H1 (cell line): ENCODE measurements around the gene SH3RF3. TPM values are rescaled to one million over a fixed set of nuclear protein-coding genes. Genes with fewer than 3 reads are reported as not detected.

Source experiments
- CTCF ChIA-PET: fragments of 300-600 bp; sonication (Branson Sonifier 250); formaldehyde crosslinking; loops from one replicate; lab custom pipeline; 2021; ENCODE audit not compliant: partially characterized antibody; lab: Charles Lee
- POLR2A ChIA-PET: fragments of 300-600 bp; sonication (Branson Sonifier 250); formaldehyde crosslinking; loops from one replicate; lab custom pipeline; 2021; ENCODE audit warnings: inconsistent platforms; ENCODE audit not compliant: partially characterized antibody; lab: Charles Lee
- DNase-seq, 2 experiments: peaks; one replicate each; pipeline versions ENCODE4 v3.0.0 to v3.0.0-alpha.2; 2010 to 2022; ENCODE audit warnings: low spot score in 2 of 2, low read depth in 1 of 2, mixed read lengths in 1 of 2
- FAIRE-seq: peaks from 2 replicates; lab custom pipeline; 2011; peaks lifted over from hg19 to GRCh38; lab: Jason Lieb, UNC
- H2AFZ ChIP-seq: 2 replicates; pipeline ENCODE4 v1.8.1; 2012; ENCODE audit warnings: low read length, inconsistent platforms
- H2AK5ac ChIP-seq: 2 replicates; pipeline ENCODE4 v1.6.1; 2013; ENCODE audit warnings: low read depth, low read length
- H2BK120ac ChIP-seq: replicated peaks from 2 replicates; pipeline ENCODE3; 2013; ENCODE audit warnings: low read depth, low read length, inconsistent platforms
- H2BK12ac ChIP-seq: 2 replicates; pipeline ENCODE4 v1.6.1; 2013; ENCODE audit warnings: low read depth, low read length
- H2BK15ac ChIP-seq: 2 replicates; pipeline ENCODE4 v1.6.1; 2013; ENCODE audit warnings: low read length
- H2BK20ac ChIP-seq: 2 replicates; pipeline ENCODE4 v1.6.1; 2013; ENCODE audit warnings: low read length
- H2BK5ac ChIP-seq: 2 replicates; pipeline ENCODE4 v1.6.1; 2013; ENCODE audit warnings: low read depth, low read length
- H3K14ac ChIP-seq: 2 replicates; pipeline ENCODE4 v1.6.1; 2013; ENCODE audit warnings: inconsistent platforms; ENCODE audit not compliant: insufficient read length
- H3K18ac ChIP-seq: 2 replicates; pipeline ENCODE4 v1.6.1; 2013; ENCODE audit warnings: low read length; ENCODE audit errors: extremely low read depth
- H3K23ac ChIP-seq: 2 replicates; pipeline ENCODE4 v1.6.1; 2013; ENCODE audit warnings: inconsistent platforms; ENCODE audit not compliant: insufficient read length
- H3K23me2 ChIP-seq: 2 replicates; pipeline ENCODE4 v1.6.1; 2013; ENCODE audit warnings: low read depth, low read length
- H3K27ac ChIP-seq: 2 replicates; pipeline ENCODE4 v1.6.1; 2011; ENCODE audit warnings: low read depth, low read length, inconsistent platforms
- H3K27me3 ChIP-seq, 4 experiments: replicated peaks in 1 of 4; 1 replicate in 1 of 4; 2 replicates in 3 of 4; pipeline versions ENCODE4 v1.6.1 to v1.8.1; 2011 to 2013; ENCODE audit warnings: low read length in 3 of 4, mild to moderate bottlenecking in 3 of 4, inconsistent platforms in 2 of 4, mixed read lengths in 2 of 4, moderate library complexity in 1 of 4; ENCODE audit not compliant: control insufficient read depth in 3 of 4, insufficient read depth in 3 of 4; ENCODE audit errors: extremely low read depth in 1 of 4
- H3K36me3 ChIP-seq, 4 experiments: 2 replicates each; pipeline versions ENCODE4 v1.6.1 to v1.8.1; 2011 to 2013; ENCODE audit warnings: mild to moderate bottlenecking in 4 of 4, low read length in 3 of 4, moderate library complexity in 2 of 4, control low read depth in 1 of 4, inconsistent platforms in 1 of 4; ENCODE audit not compliant: insufficient read depth in 4 of 4, control insufficient read depth in 2 of 4
- H3K4ac ChIP-seq: replicated peaks from 2 replicates; pipeline ENCODE3; 2013; ENCODE audit warnings: low read length, low read depth, mixed read lengths, inconsistent platforms; ENCODE audit not compliant: insufficient read length
- H3K4me1 ChIP-seq, 4 experiments: replicated peaks in 1 of 4; 1 replicate in 1 of 4; 2 replicates in 3 of 4; pipeline versions ENCODE4 v1.6.1 to v1.8.1; 2011 to 2013; ENCODE audit warnings: low read length in 3 of 4, inconsistent platforms in 2 of 4, mixed read lengths in 1 of 4; ENCODE audit not compliant: insufficient read depth in 4 of 4, control insufficient read depth in 3 of 4
- H3K4me2 ChIP-seq, 2 experiments: 2 replicates each; pipeline versions ENCODE4 v1.6.1 to v1.8.1; 2011 to 2013; ENCODE audit warnings: low read depth in 2 of 2, low read length in 2 of 2, control low read depth in 1 of 2, inconsistent platforms in 1 of 2, mild to moderate bottlenecking in 1 of 2; ENCODE audit not compliant: insufficient read depth in 1 of 2
- H3K4me3 ChIP-seq, 4 experiments: fragments of 200-600, 300-600 bp in 1 of 4; sonication (generic), shearing (Covaris generic), sonication (Bioruptor Twin) in 1 of 4; 2 replicates each; pipeline versions ENCODE4 v1.5.1 to v1.8.1; 2011 to 2016; ENCODE audit warnings: low read length in 4 of 4, low read depth in 3 of 4, control low read depth in 2 of 4, inconsistent platforms in 2 of 4, mild to moderate bottlenecking in 2 of 4, mixed read lengths in 1 of 4, moderate library complexity in 1 of 4; ENCODE audit not compliant: insufficient read depth in 2 of 4; ENCODE audit errors: extremely low read depth in 1 of 4
- H3K56ac ChIP-seq: replicated peaks from 2 replicates; pipeline ENCODE3; 2013; ENCODE audit warnings: low read depth, mild to moderate bottlenecking, mixed read lengths, low read length, inconsistent platforms; ENCODE audit not compliant: insufficient read length
- H3K79me1 ChIP-seq: 2 replicates; pipeline ENCODE4 v1.6.1; 2013; ENCODE audit warnings: low read depth, low read length, control low read depth
- H3K79me2 ChIP-seq, 2 experiments: 2 replicates each; pipeline versions ENCODE4 v1.6.1 to v1.8.1; 2012 to 2013; ENCODE audit warnings: low read length in 2 of 2, mild to moderate bottlenecking in 2 of 2, inconsistent platforms in 1 of 2; ENCODE audit not compliant: insufficient read depth in 2 of 2, control insufficient read depth in 1 of 2
- H3K9ac ChIP-seq, 4 experiments: replicated peaks in 1 of 4; 1 replicate in 1 of 4; 2 replicates in 3 of 4; pipeline versions ENCODE4 v1.6.1 to v1.8.1; 2011 to 2013; ENCODE audit warnings: low read depth in 3 of 4, low read length in 3 of 4, control low read depth in 2 of 4, mild to moderate bottlenecking in 2 of 4, moderate library complexity in 2 of 4, inconsistent platforms in 1 of 4; ENCODE audit errors: extremely low read depth in 1 of 4
- H3K9me3 ChIP-seq, 2 experiments: 2 replicates each; pipeline versions ENCODE4 v1.6.1 to v1.8.1; 2012 to 2013; ENCODE audit warnings: mild to moderate bottlenecking in 2 of 2, moderate library complexity in 2 of 2, control low read depth in 1 of 2, inconsistent platforms in 1 of 2, low read depth in 1 of 2, low read length in 1 of 2, mixed read lengths in 1 of 2; ENCODE audit not compliant: insufficient read depth in 2 of 2
- H4K20me1 ChIP-seq, 2 experiments: replicated peaks in 1 of 2; 2 replicates each; pipeline versions ENCODE3 to v1.8.1; 2011 to 2013; ENCODE audit warnings: inconsistent platforms in 2 of 2, low read length in 2 of 2, mild to moderate bottlenecking in 1 of 2; ENCODE audit not compliant: insufficient read depth in 2 of 2, control insufficient read depth in 1 of 2
- H4K5ac ChIP-seq: 2 replicates; pipeline ENCODE4 v1.6.1; 2013; ENCODE audit warnings: low read length, low read depth, mixed read lengths, inconsistent platforms; ENCODE audit not compliant: insufficient read length
- H4K8ac ChIP-seq: 2 replicates; pipeline ENCODE4 v1.8.0; 2013; ENCODE audit warnings: mild to moderate bottlenecking, moderate library complexity, low read length, inconsistent platforms; ENCODE audit not compliant: insufficient read depth; ENCODE audit errors: extremely low read depth
- H4K91ac ChIP-seq: replicated peaks from 2 replicates; pipeline ENCODE3; 2013; ENCODE audit warnings: low read length, mixed read lengths, inconsistent platforms; ENCODE audit not compliant: insufficient read length
- TCF12 ChIP-seq: IDR thresholded peaks from 2 replicates; pipeline ENCODE4 v1.6.1; 2011; ENCODE audit warnings: low read depth, mild to moderate bottlenecking, low read length
- TEAD4 ChIP-seq: IDR thresholded peaks from 2 replicates; pipeline ENCODE4 v1.6.1; 2012; ENCODE audit warnings: low read depth, low read length, inconsistent platforms, mixed read lengths
- WGBS, 2 experiments: shearing (Covaris generic) in 1 of 2; methylation state at CpG; one replicate each; pipeline versions ENCODE4 v1.1.6 to v1.1.7; 2013 to 2015; ENCODE audit warnings: low lambda C conversion rate in 2 of 2, mixed read lengths in 2 of 2, inconsistent platforms in 1 of 2, low coverage in 1 of 2, missing lambda C conversion rate in 1 of 2; ENCODE audit not compliant: insufficient replicate concordance in 2 of 2, insufficient coverage in 1 of 2, insufficient read length in 1 of 2; ENCODE audit errors: extremely low coverage in 1 of 2, missing lambda C conversion rate in 1 of 2; 5-methylcytosine and 5-hydroxymethylcytosine counted together
- polyA plus RNA-seq, 7 experiments: library from polyadenylated mRNA; depleted of rRNA in 3 of 7; stranded (reverse) in 5 of 7; unstranded in 2 of 7; fragments of >200 nt in 5 of 7; fragments of 200-250 nt in 2 of 7; gene quantifications; 1 replicate in 5 of 7; 2 replicates in 1 of 7; 4 replicates in 1 of 7; pipeline versions ENCODE4 v1.2.1 to v1.2.3, GENCODE V29; 2011 to 2013; ENCODE audit warnings: missing spikeins in 2 of 7, mixed read lengths in 2 of 7
- total RNA-seq: library from RNA; stranded (reverse); fragmentation: NEBNext Ultra II Directional; extraction: Animal tissue kit (Norgen Biotek cat#: 25700); gene quantifications from 2 replicates; pipeline ENCODE4 v1.2.1, GENCODE V29; 2021

The SH3RF3 gene
- total and polyA plus RNA-seq, 2 of the 8 experiments (the other 6 are each of a cell fraction or from before 2014, with no cell fraction given) = 0.11 to 0.65 TPM

DNA sequence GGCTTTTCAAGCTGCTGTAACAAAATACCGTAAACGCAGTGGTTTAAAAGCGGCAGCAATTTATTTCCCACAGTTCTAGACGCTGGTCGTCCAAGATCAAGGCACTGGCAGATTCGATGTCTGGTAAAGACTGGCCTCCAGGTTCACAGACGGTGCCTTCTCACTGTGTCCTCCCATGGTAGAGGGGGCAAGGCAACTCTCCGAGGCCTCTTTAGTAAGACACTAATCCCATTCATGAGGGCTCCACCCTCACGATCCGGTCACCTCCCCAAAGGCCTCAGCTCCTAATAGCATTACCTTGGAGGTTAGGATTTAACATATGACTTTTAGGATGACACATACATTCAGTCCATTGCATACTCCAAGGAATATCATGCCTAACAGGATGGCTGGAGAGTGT, 117.2 kb downstream of the SH3RF3 start:
- Histone ChIP-seq H2BK15ac (no peak overlapping the region), H2BK120ac (no peak overlapping the region), H4K91ac (no peak overlapping the region), H2AK5ac (no peak overlapping the region), H3K4me3 (no peak overlapping the region), H4K8ac (no peak overlapping the region), H4K5ac (no peak overlapping the region), H3K9me3 (no peaks in the 10 kb centered on the region), H3K56ac (no peak overlapping the region), H3K9ac (no peak overlapping the region), H3K36me3 (no peaks in the 10 kb centered on the region), H3K4ac (no peak overlapping the region), H2AFZ (no peak overlapping the region), H3K4me2 (no peak overlapping the region), H3K18ac (no peak overlapping the region), H2BK5ac (no peak overlapping the region), H3K14ac (no peak overlapping the region), H3K79me2 (no peaks in the 10 kb centered on the region), H3K23ac (no peak overlapping the region), H2BK12ac (no peak overlapping the region), H3K27ac (no peak overlapping the region), H3K4me1 (peaks cover 0 to 2% (median 0%) of the 10 kb centered on the region in 4 experiments; a peak in 1 of 7 replicates), H3K79me1 (no peaks in the 10 kb centered on the region), H3K27me3 (no peaks in the 10 kb centered on the region; a peak in 1 of 7 replicates), H3K23me2 (no peaks in the 10 kb centered on the region), H4K20me1 (no peaks in the 10 kb centered on the region), H2BK20ac (no peak overlapping the region)
- 92% methylated on average over 10 of the region's 10 CpGs; no CpG with 5 or more reads in 1 of the 2 experiments for WGBS, 2 experiments
- TF ChIP-seq TCF12 (no peak), TEAD4 (no peak)
- FAIRE-seq (no peak), DNase-seq (no peak)
- CTCF ChIA-PET = interaction anchor here (0.8 to 1.3 kb wide), 2 partner anchors 22 to 26 kb away, joined by 3 to 4 read pairs; no protein-coding TSS in a partner anchor
- POLR2A ChIA-PET = no interaction called here
